ENCODE results near the gene MARVELD2. TPM values are rescaled to one million over a fixed set of nuclear protein-coding genes. Genes with fewer than 3 reads are reported as not detected.
"Not testable (repeated sequence)": the region's sequence is repeated elsewhere in the genome, so short reads cannot be mapped to it uniquely, and the experiment has no call there.

MARVELD2 gene
- total RNA-seq, 4 donors from 2014 or later: 14.7 to 48.7 (median 30.7) TPM

DNA sequence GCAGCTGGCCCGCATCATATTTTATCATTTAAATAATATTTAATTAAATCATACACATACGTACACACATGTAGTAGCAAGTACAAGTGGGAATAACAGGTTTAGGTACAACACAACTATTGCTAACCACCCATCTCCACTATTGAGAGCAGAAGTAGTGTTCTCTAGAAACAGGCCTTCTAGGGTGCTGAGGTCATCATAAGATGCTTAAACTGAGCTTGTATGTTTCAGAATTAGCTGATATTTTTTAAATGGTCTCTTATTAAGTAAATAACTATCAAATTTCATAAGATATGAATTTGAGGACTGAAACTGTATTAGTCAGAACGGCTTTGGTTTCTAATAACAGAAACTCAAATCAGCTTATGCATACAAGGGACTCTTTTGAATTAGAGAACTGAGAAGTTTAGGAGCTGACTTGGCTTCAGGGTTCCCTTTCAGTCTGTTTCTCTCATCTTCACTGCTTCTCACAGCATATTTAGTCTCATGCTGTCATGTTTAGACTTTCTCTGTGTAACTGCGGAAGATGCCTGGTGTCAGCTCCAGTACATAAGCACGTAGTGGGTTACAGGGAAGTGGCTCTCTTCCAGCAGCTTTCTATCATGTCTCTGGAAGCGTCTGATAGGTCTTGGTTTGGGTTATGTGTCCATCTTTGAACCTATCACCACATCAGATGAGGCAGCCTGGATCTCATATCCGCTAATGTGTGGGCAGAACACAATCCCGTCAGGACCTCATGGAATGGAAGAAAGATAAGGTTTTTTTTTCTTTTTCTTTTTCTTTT, 52.7 kb downstream of the MARVELD2 start:
- in situ Hi-C loops (cut with MboI; ENCODE audit: low pct_ligation_motif_present in 1 of 4, low pct_unique_long_range_greater_than_20kb in 1 of 4, low sequenced_read_pairs in 3 of 4): no loop called here
- TF ChIP-seq POLR2A (IDR thresholded peaks at IDR 0.05): no peak
- no peak for TF ChIP-seq EP300 (IDR thresholded peaks at IDR 0.05; ENCODE audit: low read depth)
- TF ChIP-seq, protein P1, sequence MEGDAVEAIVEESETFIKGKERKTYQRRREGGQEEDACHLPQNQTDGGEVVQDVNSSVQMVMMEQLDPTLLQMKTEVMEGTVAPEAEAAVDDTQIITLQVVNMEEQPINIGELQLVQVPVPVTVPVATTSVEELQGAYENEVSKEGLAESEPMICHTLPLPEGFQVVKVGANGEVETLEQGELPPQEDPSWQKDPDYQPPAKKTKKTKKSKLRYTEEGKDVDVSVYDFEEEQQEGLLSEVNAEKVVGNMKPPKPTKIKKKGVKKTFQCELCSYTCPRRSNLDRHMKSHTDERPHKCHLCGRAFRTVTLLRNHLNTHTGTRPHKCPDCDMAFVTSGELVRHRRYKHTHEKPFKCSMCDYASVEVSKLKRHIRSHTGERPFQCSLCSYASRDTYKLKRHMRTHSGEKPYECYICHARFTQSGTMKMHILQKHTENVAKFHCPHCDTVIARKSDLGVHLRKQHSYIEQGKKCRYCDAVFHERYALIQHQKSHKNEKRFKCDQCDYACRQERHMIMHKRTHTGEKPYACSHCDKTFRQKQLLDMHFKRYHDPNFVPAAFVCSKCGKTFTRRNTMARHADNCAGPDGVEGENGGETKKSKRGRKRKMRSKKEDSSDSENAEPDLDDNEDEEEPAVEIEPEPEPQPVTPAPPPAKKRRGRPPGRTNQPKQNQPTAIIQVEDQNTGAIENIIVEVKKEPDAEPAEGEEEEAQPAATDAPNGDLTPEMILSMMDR (IDR thresholded peaks at IDR 0.05): no peak
- no peak for TF ChIP-seq POLR2AphosphoS5 (IDR thresholded peaks at IDR 0.05)
- Histone ChIP-seq H3K4me3 (no peak overlapping the region), H3K27me3 (no peaks in the 10 kb centered on the region), H3K36me3 (no peaks in the 10 kb centered on the region), H3K27ac (no peak overlapping the region), H3K9me3 (no peaks in the 10 kb centered on the region), H3K4me1 (no peaks in the 10 kb centered on the region)
- WGBS, 2 donors (ENCODE audit: low coverage in 1 of 2): 76 to 79% methylated on average over 3 to 8 of the region's 8 CpGs
- DNase-seq: no peak
- intact Hi-C loops (cut with DNase I; ENCODE audit: low total_unique reads): no loop called here

GRCh38 chr5:69468631-69469030, 53.7 kb downstream of the MARVELD2 start:
- no peak overlapping the region for H3K27ac ChIP-seq
- H3K27me3 ChIP-seq: no peaks in the 10 kb centered on the region
- no peak overlapping the region for H3K4me3 ChIP-seq
- no peaks in the 10 kb centered on the region for H3K9me3 ChIP-seq
- H3K36me3 ChIP-seq: no peaks in the 10 kb centered on the region
- no peaks in the 10 kb centered on the region for H3K4me1 ChIP-seq
- DNase-seq: no peak
- intact Hi-C loops (cut with DNase I; ENCODE audit: low total_unique reads) (no loop called here), in situ Hi-C loops (cut with MboI; ENCODE audit: low pct_ligation_motif_present in 1 of 4, low pct_unique_long_range_greater_than_20kb in 1 of 4, low sequenced_read_pairs in 3 of 4) (no loop called here)
- WGBS, 2 donors (ENCODE audit: low coverage in 1 of 2): 55 to 65% methylated on average over 1 of the region's 1 CpG
- TF ChIP-seq POLR2AphosphoS5 (IDR thresholded peaks at IDR 0.05) (no peak), EP300 (IDR thresholded peaks at IDR 0.05; ENCODE audit: low read depth) (no peak), POLR2A (IDR thresholded peaks at IDR 0.05) (no peak)
- TF ChIP-seq, protein P1 (IDR thresholded peaks at IDR 0.05): no peak

DNA sequence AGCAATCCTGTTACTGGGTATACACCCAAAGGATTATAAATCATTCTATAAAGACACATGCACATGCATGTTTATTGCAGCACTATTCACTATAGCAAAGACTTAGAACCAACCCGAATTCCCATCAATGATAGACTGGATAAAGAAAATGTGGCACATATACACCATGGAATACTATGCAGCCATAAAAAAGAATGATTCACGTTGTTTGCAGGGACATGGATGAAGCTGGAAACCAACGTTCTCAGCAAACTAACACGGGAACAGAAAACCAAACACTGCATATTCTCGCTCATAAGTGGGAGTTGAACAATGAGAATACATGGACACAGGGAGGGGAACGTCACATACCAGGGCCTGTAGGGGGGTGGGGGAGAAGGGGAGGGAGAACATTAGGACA, 56.6 kb downstream of the MARVELD2 start:
- H3K4me3 ChIP-seq; intact Hi-C loops (cut with DNase I; ENCODE audit: low total_unique reads); H3K4me1 ChIP-seq; in situ Hi-C loops (cut with MboI; ENCODE audit: low pct_ligation_motif_present in 1 of 4, low pct_unique_long_range_greater_than_20kb in 1 of 4, low sequenced_read_pairs in 3 of 4); H3K9me3 ChIP-seq; H3K36me3 ChIP-seq; H3K27me3 ChIP-seq; DNase-seq; H3K27ac ChIP-seq: not testable (repeated sequence)
- 87 to 88% methylated on average over 4 to 6 of the region's 6 CpGs for WGBS, 2 donors (ENCODE audit: low coverage in 1 of 2)

DNA sequence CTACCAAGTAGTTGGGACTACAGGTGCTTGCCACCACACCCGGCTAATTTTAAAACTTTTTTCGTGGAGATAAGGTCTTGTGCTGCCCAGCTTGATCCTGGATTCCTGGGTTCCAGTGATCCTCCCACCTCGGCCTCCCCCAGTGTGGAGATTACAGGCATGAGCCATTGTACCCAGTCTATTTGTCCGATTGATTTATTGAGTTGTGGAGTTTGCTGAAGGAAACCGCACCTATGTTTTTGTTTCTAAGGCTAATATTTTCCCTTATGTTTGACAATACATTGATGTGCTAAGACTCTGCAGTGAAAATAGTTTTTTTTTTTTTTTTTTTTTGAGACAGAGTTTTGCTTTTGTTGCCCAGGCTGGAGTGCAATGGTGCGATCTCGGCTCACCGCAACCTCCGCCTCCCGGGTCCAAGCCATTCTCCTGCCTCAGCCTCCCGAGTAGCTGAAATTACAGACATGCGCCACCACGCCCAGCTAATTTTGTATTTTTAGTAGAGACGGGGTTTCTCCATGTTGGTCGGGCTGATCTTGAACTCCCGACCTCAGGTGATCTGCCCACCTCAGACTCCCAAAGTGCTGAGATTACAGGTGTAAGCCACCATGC, 57.7 kb downstream of the MARVELD2 start:
- H3K27ac ChIP-seq; H3K9me3 ChIP-seq; intact Hi-C loops (cut with DNase I; ENCODE audit: low total_unique reads); DNase-seq; in situ Hi-C loops (cut with MboI; ENCODE audit: low pct_ligation_motif_present in 1 of 4, low pct_unique_long_range_greater_than_20kb in 1 of 4, low sequenced_read_pairs in 3 of 4); H3K27me3 ChIP-seq; H3K4me3 ChIP-seq; H3K36me3 ChIP-seq; H3K4me1 ChIP-seq: not testable (repeated sequence)
- WGBS, 2 donors (ENCODE audit: low coverage in 1 of 2): 88 to 90% methylated on average over 12 to 16 of the region's 16 CpGs

- Histone ChIP-seq H3K36me3 (no peaks in the 10 kb centered on the region), H3K4me1 (no peaks in the 10 kb centered on the region), H3K9me3 (no peaks in the 10 kb centered on the region), H3K4me3 (no peak overlapping the region), H3K27ac (no peak overlapping the region), H3K27me3 (no peaks in the 10 kb centered on the region)
- intact Hi-C loops (cut with DNase I; ENCODE audit: low total_unique reads) (no loop called here), in situ Hi-C loops (cut with MboI; ENCODE audit: low pct_ligation_motif_present in 1 of 4, low pct_unique_long_range_greater_than_20kb in 1 of 4, low sequenced_read_pairs in 3 of 4) (no loop called here)
- 12 to 13% methylated on average over 1 of the region's 1 CpG for WGBS, 2 donors (ENCODE audit: low coverage in 1 of 2)
- no peak for TF ChIP-seq EP300 (IDR thresholded peaks at IDR 0.05; ENCODE audit: low read depth)
- TF ChIP-seq POLR2AphosphoS5 (IDR thresholded peaks at IDR 0.05): no peak
- TF ChIP-seq, protein P1 (IDR thresholded peaks at IDR 0.05): no peak
- TF ChIP-seq POLR2A (IDR thresholded peaks at IDR 0.05): no peak
- no peak for DNase-seq
These were observed 62.3 kb downstream of the MARVELD2 start for GRCh38 chr5:69477170-69477569.

GRCh38 chr5:69478296-69478695, 63.4 kb downstream of the MARVELD2 start:
- DNase-seq; H3K27ac ChIP-seq; H3K36me3 ChIP-seq; H3K4me3 ChIP-seq; intact Hi-C loops (cut with DNase I; ENCODE audit: low total_unique reads); H3K27me3 ChIP-seq; H3K9me3 ChIP-seq; H3K4me1 ChIP-seq; in situ Hi-C loops (cut with MboI; ENCODE audit: low pct_ligation_motif_present in 1 of 4, low pct_unique_long_range_greater_than_20kb in 1 of 4, low sequenced_read_pairs in 3 of 4): not testable (repeated sequence)
- WGBS, 2 donors (ENCODE audit: low coverage in 1 of 2): 84 to 86% methylated on average over 5 to 7 of the region's 7 CpGs
